Body of pancreas (tissue), 4 donors: Measurements from ENCODE around the gene HMGB4.

Experiments
- POLR2A ChIP-seq, 3 donors: fragments of 450-650 bp; IDR thresholded peaks; one replicate each; pipeline ENCODE4 v1.6.1; 2016; ENCODE audit warnings: antibody characterized with exemption in 3 of 3, mild to moderate bottlenecking in 2 of 3
- TF ChIP-seq, protein P1 (sequence below), 7 experiments: fragments of 450-650 bp in 4 of 7; fragments of 200-600 bp in 3 of 7; sonication (generic) in 3 of 7; IDR thresholded peaks; one replicate each; pipeline ENCODE4 v1.5.1; 2016 to 2019; ENCODE audit warnings: antibody characterized with exemption in 7 of 7

DNA sequence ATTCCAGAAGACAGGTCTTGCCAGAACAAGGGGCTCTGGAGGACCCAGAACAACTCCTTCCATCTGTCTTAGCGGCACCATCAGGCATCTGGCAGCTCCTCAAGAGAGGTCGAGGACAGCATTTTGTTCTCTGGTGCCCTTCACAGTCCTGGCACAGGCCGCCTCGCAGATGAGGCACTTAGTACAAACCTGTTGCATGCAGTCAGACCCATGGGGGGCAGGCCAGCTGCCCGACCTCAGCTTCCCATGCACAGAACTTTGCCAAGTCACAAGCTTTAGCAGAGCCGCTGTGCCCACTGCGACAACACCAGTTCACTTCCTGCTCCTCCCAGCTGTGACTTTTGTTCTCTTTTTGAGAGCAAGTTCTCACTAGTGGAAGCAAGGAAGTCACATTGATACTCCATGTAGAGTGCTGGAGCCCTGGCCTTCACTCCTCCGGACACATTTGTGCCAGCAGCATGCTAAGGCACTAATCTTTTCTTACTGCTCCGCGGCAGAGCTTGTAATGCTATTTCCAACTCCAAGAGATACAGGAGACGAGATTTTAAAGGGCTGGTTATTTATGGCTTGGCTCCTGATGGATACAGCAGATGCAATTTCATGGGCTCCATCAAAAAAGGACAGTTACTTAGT lies 44.6 kb downstream of the HMGB4 start:
- TF ChIP-seq, protein P1, sequence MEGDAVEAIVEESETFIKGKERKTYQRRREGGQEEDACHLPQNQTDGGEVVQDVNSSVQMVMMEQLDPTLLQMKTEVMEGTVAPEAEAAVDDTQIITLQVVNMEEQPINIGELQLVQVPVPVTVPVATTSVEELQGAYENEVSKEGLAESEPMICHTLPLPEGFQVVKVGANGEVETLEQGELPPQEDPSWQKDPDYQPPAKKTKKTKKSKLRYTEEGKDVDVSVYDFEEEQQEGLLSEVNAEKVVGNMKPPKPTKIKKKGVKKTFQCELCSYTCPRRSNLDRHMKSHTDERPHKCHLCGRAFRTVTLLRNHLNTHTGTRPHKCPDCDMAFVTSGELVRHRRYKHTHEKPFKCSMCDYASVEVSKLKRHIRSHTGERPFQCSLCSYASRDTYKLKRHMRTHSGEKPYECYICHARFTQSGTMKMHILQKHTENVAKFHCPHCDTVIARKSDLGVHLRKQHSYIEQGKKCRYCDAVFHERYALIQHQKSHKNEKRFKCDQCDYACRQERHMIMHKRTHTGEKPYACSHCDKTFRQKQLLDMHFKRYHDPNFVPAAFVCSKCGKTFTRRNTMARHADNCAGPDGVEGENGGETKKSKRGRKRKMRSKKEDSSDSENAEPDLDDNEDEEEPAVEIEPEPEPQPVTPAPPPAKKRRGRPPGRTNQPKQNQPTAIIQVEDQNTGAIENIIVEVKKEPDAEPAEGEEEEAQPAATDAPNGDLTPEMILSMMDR (IDR thresholded peaks at IDR 0.05), result no peak
- TF ChIP-seq POLR2A (IDR thresholded peaks at IDR 0.05), result no peak
